ENCODE measurements around the gene VAT1L. TPM values are rescaled to one million over a fixed set of nuclear protein-coding genes. Genes with fewer than 3 reads are reported as not detected.

VAT1L gene
- total RNA-seq, 1 experiment from 2014 or later = 33.8 TPM

GRCh38 chr16:77890075-77890474 is 101.7 kb downstream of the VAT1L start:
- no peak overlapping the region for H3K4me2 ChIP-seq (ENCODE audit: insufficient read depth, insufficient read length, low read length)
- H3K4me1 ChIP-seq (ENCODE audit: insufficient read depth, low read length) = no peaks in the 10 kb centered on the region
- no peak for TF ChIP-seq CTCF (conservative IDR thresholded peaks at IDR 0.05)
- no peak overlapping the region for H2BK5ac ChIP-seq (ENCODE audit: insufficient read length, low read length)
- no peak overlapping the region for H3K4ac ChIP-seq (ENCODE audit: low read depth, low read length)
- H3K56ac ChIP-seq (ENCODE audit: insufficient read length, low read depth, low read length) = no peak overlapping the region
- no peak overlapping the region for H3K18ac ChIP-seq (ENCODE audit: insufficient read length, low read depth, low read length)
- H4K91ac ChIP-seq (ENCODE audit: insufficient read length, low read depth, low read length) = no peak overlapping the region
- H3T11ph ChIP-seq (ENCODE audit: low read length) = no peak overlapping the region
- H3K14ac ChIP-seq (ENCODE audit: insufficient read depth, low read length) = no peak overlapping the region
- H3K4me1 Mint-ChIP-seq = peaks cover 4 to 5% of the 10 kb centered on the region in 2 experiments; a peak in 2 of 4 replicates
- peaks cover 0 to 13% (median 4%) of the 10 kb centered on the region in 3 experiments; a peak in 4 of 7 replicates for H3K36me3 Mint-ChIP-seq (ENCODE audit: insufficient read depth in 1 of 3, low read depth in 3 of 3)
- no peak for DNase-seq
- H3K9me3 Mint-ChIP-seq = no peaks in the 10 kb centered on the region
- H2AFZ ChIP-seq (ENCODE audit: low read length) = no peak overlapping the region
- H3K79me1 ChIP-seq (ENCODE audit: insufficient read depth, low read depth, low read length, poor library complexity, severe bottlenecking) = no peaks in the 10 kb centered on the region
- no peak overlapping the region for H2BK120ac ChIP-seq (ENCODE audit: low read depth, low read length, poor library complexity, severe bottlenecking)
- no peak overlapping the region for H2BK12ac ChIP-seq (ENCODE audit: insufficient read length, low read depth, low read length)
- no peak overlapping the region for H2BK20ac ChIP-seq (ENCODE audit: low read depth, low read length, poor library complexity, severe bottlenecking)
- no peaks in the 10 kb centered on the region for H3K9me3 ChIP-seq (ENCODE audit: control insufficient read depth, low read depth, low read length)
- no peak overlapping the region for H3K23ac ChIP-seq (ENCODE audit: insufficient read length, low read depth, low read length)
- no peak overlapping the region for H4K8ac ChIP-seq (replicated peaks; ENCODE audit: insufficient read length, low read depth, low read length)
- H3K9ac ChIP-seq (ENCODE audit: extremely low read depth, insufficient read length, low read length) = no peak overlapping the region
- H4K5ac ChIP-seq (ENCODE audit: insufficient read length, low read depth, low read length) = no peak overlapping the region
- H3K79me2 ChIP-seq (ENCODE audit: insufficient read depth, low read length) = no peaks in the 10 kb centered on the region
- no peak overlapping the region for H3K27ac ChIP-seq (ENCODE audit: insufficient read length, low read depth, low read length)
- no peaks in the 10 kb centered on the region for H3K27me3 Mint-ChIP-seq (ENCODE audit: low read depth)
- no peaks in the 10 kb centered on the region for H3K23me2 ChIP-seq (ENCODE audit: insufficient read length, low read depth, low read length, poor library complexity, severe bottlenecking)
- H2BK15ac ChIP-seq (ENCODE audit: low read depth, low read length) = no peak overlapping the region
- no peak overlapping the region; a peak in 1 of 7 replicates for H3K27ac Mint-ChIP-seq
- H3K27me3 ChIP-seq (ENCODE audit: insufficient read depth, low read length) = no peaks in the 10 kb centered on the region
- H4K20me1 ChIP-seq (ENCODE audit: control insufficient read depth, insufficient read depth, insufficient read length) = no peaks in the 10 kb centered on the region
- no peak overlapping the region for H3K4me3 Mint-ChIP-seq
- no peak overlapping the region for H2AK5ac ChIP-seq (ENCODE audit: insufficient read length, low read length)

Measured in H9 (cell line).